Right kidney (tissue), 1 donor: Measurements from ENCODE around the gene CD93.

Experiments
- DNase-seq: peaks from one replicate; pipeline ENCODE4 v3.0.0-alpha.2; 2016

Gene CD93

DNA sequence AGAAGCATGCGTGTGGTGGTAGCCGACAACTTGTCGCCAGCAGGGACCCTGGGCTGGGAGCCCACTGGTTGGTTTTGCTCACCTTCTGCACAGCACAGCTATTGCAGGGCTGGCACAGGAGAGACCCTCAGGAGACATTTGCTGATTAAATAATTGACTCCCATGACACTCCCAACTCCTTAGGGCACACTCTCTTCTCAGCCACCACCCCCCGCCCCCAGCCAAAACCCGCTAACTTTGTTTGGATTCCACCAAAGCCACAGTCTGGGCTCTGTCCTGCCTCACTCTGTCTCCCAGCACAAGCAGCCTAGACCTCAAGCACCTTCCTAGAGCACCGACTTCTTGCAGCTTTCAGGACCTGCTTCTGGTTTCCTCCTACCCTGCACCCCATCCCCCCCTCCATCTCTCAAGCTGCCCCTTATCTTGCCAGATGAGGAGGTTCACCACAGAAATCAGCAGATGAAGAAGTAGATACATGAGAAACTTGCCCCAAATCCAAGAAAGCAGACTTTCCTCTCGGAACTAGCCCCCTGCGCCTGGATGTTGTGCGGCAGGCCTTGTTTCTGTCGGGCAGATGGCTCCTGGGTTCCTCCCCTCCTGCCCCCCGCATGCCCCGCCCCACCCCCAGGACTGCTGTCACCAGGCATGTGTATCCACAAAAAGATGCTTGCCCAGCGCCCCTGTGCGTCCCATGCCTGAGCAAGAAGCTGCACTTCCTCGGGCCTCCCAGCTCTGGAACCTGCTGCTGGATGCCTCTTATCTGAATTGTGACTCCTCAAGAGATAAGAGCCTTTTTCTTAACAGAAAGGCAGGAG is 35.0 kb upstream of the CD93 start:
- no peak for DNase-seq

GRCh38 chr20:23120261-23120660 is 34.1 kb upstream of the CD93 start:
- no peak for DNase-seq

DNA sequence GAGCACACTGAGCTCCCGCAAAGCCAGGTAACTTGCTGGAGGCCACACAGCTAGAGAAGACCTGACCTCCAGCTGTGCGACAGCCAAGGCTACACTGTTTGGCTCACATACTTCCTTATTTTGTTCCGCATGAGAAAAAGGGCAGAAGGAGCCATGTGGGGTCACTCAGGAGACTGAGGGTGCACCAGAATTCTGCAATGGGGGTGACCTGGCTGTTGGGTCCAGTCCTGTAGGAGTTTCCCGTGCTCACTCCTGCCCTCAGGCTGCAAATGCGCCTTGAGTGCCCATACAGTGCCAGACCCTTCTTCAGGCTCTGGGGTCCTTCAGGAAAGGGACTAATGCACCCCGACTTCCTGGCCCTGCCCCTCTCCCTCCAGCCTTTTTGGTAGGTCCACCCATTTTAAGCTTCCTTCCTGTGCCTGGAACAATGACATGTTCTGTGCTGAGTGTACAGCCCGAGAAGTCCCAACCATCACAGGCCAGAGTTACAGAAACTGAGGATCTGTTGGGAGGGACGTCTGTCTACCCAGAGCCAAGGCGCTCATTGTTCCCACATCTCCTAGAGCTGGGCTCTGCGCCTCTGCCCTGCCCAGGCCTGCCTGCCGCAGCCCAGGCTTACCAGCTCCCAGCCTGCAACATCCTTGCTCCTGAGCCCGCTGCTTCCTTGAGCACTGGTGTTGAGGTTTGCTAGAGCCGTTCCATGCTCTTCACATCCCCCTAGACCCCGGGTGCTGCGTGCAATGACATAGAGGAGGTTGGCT is 33.5 kb upstream of the CD93 start:
- DNase-seq: no peak

- no peak for DNase-seq
Observed at GRCh38 chr20:23118766-23119165, 32.6 kb upstream of the CD93 start.

GRCh38 chr20:23118144-23118543 is 32.0 kb upstream of the CD93 start:
- DNase-seq: no peak

DNA sequence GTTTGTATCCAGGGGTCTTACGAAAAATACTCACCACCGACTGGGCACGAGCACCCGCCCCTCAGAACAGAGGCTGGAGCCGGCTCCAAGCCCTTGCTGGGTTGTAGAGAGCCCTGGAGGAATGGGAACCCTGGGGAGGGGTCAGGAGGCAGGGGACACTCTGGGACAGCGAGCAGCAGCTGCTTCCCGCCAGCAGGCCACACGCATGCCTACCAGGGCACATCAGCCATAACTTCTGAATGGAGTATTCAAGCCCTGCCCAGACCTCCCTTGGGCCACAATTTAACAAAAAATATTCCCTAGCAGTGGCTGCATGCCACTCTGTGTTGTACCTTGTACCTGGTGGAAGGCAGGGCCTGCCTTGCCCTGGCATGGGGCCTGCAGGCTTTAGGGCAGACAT is 31.6 kb upstream of the CD93 start:
- DNase-seq: no peak

DNA sequence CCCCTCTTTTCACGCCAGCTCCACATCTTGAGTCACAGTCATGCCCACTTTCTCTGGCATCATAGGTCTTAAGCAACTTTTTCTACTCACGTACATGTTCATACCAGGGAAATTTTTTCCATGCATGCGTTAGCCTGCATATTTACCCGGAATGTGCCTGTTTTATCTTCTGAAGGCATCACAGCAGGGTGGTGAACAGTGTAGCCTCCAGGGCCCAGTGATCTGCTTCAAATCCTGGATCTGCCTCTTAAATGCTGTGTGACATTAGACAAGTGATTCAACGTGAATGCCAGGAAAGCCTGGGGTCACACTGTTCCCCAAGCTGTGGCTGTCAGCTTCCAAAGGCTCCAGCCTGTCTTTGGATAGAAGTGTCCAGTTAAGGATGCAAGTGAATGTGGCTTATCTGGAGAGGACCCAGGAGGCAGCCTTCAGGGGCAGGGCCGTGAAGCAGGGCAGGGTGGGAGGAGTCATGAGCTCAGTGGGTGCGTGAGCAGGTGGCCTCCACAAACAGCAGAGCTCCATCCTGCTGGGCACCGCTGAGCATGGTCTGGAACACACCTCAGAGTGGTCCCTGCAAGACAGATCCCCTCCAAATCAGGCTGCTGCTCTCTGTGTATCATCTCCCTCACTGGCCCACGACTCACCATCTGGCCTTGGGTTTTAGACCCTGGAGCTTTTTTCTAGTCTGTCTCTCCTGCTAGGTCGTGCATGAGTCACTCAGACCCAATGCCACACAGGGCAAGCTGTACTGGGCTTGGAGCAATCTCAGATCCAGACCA is 30.4 kb upstream of the CD93 start:
- no peak for DNase-seq

- no peak for DNase-seq
Observed at GRCh38 chr20:23115822-23116221, 29.7 kb upstream of the CD93 start.

DNA sequence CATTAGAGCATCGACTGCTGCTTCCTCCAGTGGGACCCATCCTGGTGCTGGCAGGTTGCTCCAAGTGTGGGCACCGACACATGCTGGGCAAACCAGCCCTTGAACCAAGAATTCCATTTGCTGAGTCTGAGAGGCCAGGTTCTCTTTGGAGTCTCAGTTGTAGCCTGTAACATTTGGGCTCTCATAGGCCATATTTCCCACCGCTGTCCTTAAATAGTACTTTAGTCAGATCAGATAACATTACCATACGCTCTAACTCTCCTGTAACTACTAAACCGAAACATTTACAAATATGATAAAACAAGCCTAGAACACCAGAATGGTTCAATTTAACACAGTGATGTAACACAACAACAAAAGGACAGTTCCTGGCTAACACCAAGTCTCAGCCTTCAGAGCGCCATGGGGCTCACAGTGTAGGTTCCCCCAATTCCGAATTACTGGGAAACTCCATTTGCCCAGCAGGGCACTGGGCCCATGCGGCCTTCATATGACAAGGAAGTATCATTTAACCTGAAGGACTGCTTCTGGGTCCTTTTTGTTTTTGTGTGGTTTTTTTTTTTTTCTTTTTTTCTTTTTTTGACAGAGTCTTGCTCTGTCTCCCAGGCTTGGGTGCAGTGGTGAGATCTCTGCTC is 28.4 kb upstream of the CD93 start:
- DNase-seq: no peak

DNA sequence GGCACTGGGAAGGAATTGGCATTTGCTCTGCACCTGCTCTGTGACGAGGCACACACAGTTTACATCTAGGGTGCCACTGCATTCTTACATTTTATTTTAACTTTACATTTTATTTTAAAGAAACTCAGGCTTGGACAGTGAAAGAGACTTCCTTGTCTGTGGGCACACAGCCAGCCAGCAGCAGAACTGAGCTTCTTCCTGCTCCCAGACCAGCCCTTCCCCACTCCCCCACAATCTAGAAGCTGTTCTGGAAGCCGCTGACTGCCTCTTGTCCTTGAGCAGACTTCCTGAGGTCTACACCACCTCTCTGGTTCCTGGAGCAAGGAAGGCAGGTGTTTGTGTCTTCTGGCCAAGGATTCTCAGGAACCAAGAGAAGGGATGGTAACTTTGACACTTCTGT is 27.9 kb upstream of the CD93 start:
- DNase-seq: no peak

DNA sequence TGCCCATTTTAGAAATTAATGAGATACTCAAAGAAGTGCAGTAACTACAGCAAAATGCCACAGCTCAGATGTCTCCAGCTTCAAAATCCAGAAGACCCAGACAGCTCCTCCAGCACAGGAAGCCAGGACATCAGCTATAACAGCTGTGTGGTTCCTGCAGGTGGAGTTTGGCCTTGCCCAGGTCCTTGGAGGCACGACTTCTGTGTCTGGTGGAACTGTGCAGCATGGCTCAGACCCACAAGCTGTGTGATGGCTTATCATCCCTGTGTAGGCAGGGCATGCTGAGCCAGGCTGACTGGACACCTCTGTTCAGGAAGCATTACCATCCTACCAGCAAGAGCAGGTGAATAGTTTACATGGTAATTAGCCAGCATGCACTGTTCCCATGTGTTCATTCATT is 26.5 kb upstream of the CD93 start:
- DNase-seq: no peak

GRCh38 chr20:23111944-23112342 is 25.8 kb upstream of the CD93 start:
- no peak for DNase-seq

GRCh38 chr20:23111307-23111943 is 25.3 kb upstream of the CD93 start:
- DNase-seq: no peak

DNA sequence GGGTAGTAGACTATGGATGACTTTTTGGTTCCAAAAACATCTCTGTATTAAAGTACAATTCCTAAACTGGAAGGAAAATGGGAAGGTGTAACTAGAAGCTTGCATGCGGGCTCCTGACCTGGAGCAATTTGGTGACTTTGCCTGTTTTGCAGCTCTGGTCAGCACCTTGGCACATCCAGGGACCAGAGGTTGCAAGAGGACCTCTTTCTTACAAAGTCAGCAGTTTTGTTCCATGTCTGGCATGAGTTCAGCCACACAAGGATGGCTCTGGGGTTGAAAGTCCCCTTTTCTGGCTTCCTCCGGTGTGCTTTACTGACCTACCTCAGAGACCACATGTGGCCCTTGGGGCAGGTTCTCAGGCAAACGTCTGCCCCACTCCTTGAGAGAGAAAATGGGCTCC is 22.7 kb upstream of the CD93 start:
- DNase-seq: no peak

- DNase-seq: no peak
Observed at GRCh38 chr20:23107466-23107865, 21.3 kb upstream of the CD93 start.

GRCh38 chr20:23106271-23106851 is 20.2 kb upstream of the CD93 start:
- DNase-seq: no peak

GRCh38 chr20:23105193-23105592 is 19.1 kb upstream of the CD93 start:
- DNase-seq: no peak

DNA sequence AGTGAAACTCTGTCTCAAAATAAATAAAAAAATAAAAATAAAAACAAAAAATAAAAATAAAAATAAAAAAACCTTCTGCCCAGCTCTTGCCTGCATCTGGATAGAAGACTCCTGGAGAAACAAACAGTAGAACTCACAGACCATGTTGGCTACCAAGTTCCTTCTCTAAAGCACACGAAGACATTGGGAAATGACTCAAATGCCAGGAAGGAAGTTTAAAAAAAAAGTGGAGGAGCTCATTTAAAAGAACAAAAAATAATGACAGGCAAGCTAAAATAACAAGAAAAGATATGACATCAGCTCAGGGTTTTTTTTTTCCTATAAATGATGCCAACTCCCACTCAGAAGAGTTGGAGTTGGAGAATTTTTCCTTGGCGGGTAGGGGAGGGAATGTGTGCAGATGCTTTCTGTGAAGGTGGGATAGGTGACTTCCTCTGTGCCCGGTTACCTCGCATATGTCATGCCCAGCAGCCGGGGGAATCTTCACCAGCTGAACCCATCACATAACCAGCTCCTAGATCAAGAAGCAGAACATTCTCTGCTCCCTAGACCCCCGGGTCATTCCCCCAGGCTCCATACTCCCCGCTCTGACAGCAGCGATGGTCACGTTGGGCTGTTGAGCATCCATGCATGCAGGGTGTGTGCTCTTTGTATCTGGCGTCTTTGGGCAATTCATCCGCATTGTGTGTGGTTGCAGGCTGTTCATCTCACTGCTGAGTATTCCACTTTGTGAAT is 17.3 kb upstream of the CD93 start:
- no peak for DNase-seq

- no peak for DNase-seq
Observed at GRCh38 chr20:23101696-23102406, 15.7 kb upstream of the CD93 start.

DNA sequence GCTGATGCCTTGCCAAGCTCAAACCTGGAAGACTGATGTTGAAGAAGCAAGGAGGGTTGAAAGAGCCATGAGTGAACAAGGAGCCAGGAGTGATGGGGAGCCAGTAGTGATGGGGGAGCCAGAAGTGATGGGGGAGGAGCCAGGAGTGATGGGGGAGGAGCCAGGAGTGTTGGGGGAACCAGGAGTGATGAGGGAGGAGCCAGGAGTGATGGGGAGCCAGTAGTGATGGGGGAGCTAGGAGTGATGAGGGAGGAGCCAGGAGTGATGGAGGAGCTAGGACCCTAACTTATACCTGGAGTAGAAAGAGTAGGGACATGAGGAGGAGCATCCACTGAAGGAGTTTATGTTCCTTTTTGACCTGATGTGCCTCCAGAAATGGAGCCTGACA is 14.6 kb upstream of the CD93 start:
- no peak for DNase-seq
